Measurements from ENCODE around the gene ATP6V0A1. TPM values are rescaled to one million over a fixed set of nuclear protein-coding genes. Genes with fewer than 3 reads are reported as not detected.

Gene ATP6V0A1
- total and polyA plus RNA-seq, 4 experiments from 2014 or later: 3.9 to 15.9 (median 9.7) TPM

GRCh38 chr17:42512246-42512645 lies 53.6 kb downstream of the ATP6V0A1 start:
- peaks cover 5 to 8% of the 10 kb centered on the region in 2 donors for H3K36me3 Mint-ChIP-seq
- Histone ChIP-seq H3K27me3 (ENCODE audit: insufficient read depth, low read length) (no peaks in the 10 kb centered on the region), H3K4me3 (ENCODE audit: low read length in 2 of 2) (no peak overlapping the region), H3K9me3 (ENCODE audit: control insufficient read depth in 1 of 2, low read length in 2 of 2) (no peaks in the 10 kb centered on the region), H3K36me3 (ENCODE audit: insufficient read depth, low read length) (no peaks in the 10 kb centered on the region), H3K4me1 (ENCODE audit: insufficient read depth, low read length) (peaks cover under 1% of the 10 kb centered on the region), H3K27ac (ENCODE audit: low read depth, low read length) (no peak overlapping the region)
- POLR2A ChIA-PET (ENCODE audit: partially characterized antibody): no interaction called here
- no peak for DNase-seq
- no peak overlapping the region for H3K4me3 Mint-ChIP-seq
- no peaks in the 10 kb centered on the region for H3K9me3 Mint-ChIP-seq
- no peak overlapping the region for H3K27ac Mint-ChIP-seq
- no peaks in the 10 kb centered on the region for H3K27me3 Mint-ChIP-seq
- intact Hi-C loops (cut with micrococcal nuclease): no loop called here
- H3K4me1 Mint-ChIP-seq: peaks cover 0 to 5% (median 0%) of the 10 kb centered on the region in 4 donors
- CTCF ChIA-PET (ENCODE audit: partially characterized antibody): interaction anchor here (1.2 to 2.8 kb wide), 3 partner anchors 8 to 106 kb away, joined by 3 to 12 read pairs (median 3); no protein-coding TSS in a partner anchor

- peaks cover 6% of the 10 kb centered on the region for H3K4me1 ChIP-seq (ENCODE audit: insufficient read depth, low read length)
- Mint-ChIP-seq H3K9me3 (no peaks in the 10 kb centered on the region), H3K4me1 (peaks cover 0 to 11% (median 3%) of the 10 kb centered on the region in 4 donors), H3K27ac (no peak overlapping the region), H3K27me3 (no peaks in the 10 kb centered on the region), H3K4me3 (no peak overlapping the region), H3K36me3 (peaks cover 5 to 6% of the 10 kb centered on the region in 2 donors)
- H3K36me3 ChIP-seq (ENCODE audit: insufficient read depth, low read length): no peaks in the 10 kb centered on the region
- intact Hi-C loops (cut with micrococcal nuclease): no loop called here
- no peaks in the 10 kb centered on the region for H3K9me3 ChIP-seq (ENCODE audit: control insufficient read depth in 1 of 2, low read length in 2 of 2)
- H3K4me3 ChIP-seq (ENCODE audit: low read length in 2 of 2): no peak overlapping the region
- no peak for DNase-seq
- H3K27me3 ChIP-seq (ENCODE audit: insufficient read depth, low read length): no peaks in the 10 kb centered on the region
- no peak overlapping the region for H3K27ac ChIP-seq (ENCODE audit: low read depth, low read length)
- ChIA-PET CTCF (ENCODE audit: partially characterized antibody) (interaction anchor here (1.2 to 2.8 kb wide), 5 partner anchors 8 to 107 kb away, joined by 3 to 12 read pairs (median 5); no protein-coding TSS in a partner anchor), POLR2A (ENCODE audit: partially characterized antibody) (no interaction called here)
Measured at GRCh38 chr17:42512733-42513251, 54.1 kb downstream of the ATP6V0A1 start.

- Histone ChIP-seq H3K4me1 (ENCODE audit: insufficient read depth, low read length) (peaks cover 7% of the 10 kb centered on the region), H3K27me3 (ENCODE audit: insufficient read depth, low read length) (no peaks in the 10 kb centered on the region), H3K9me3 (ENCODE audit: control insufficient read depth in 1 of 2, low read length in 2 of 2) (no peaks in the 10 kb centered on the region), H3K36me3 (ENCODE audit: insufficient read depth, low read length) (no peaks in the 10 kb centered on the region), H3K27ac (ENCODE audit: low read depth, low read length) (no peak overlapping the region), H3K4me3 (ENCODE audit: low read length in 2 of 2) (no peak overlapping the region)
- ChIA-PET CTCF (ENCODE audit: partially characterized antibody) (interaction anchor here (1.2 to 9.2 kb wide), 7 partner anchors 13 to 191 kb away, joined by 5 to 86 read pairs (median 11); no protein-coding TSS in a partner anchor), POLR2A (ENCODE audit: partially characterized antibody) (no interaction called here)
- Mint-ChIP-seq H3K36me3 (peaks cover 3 to 5% of the 10 kb centered on the region in 2 donors), H3K4me1 (peaks cover 0 to 12% (median 3%) of the 10 kb centered on the region in 4 donors), H3K9me3 (no peaks in the 10 kb centered on the region), H3K27me3 (no peaks in the 10 kb centered on the region), H3K27ac (no peak overlapping the region), H3K4me3 (no peak overlapping the region)
- DNase-seq: no peak
- intact Hi-C loops (cut with micrococcal nuclease): no loop called here
Measured at GRCh38 chr17:42513686-42514085, 55.0 kb downstream of the ATP6V0A1 start.

DNA sequence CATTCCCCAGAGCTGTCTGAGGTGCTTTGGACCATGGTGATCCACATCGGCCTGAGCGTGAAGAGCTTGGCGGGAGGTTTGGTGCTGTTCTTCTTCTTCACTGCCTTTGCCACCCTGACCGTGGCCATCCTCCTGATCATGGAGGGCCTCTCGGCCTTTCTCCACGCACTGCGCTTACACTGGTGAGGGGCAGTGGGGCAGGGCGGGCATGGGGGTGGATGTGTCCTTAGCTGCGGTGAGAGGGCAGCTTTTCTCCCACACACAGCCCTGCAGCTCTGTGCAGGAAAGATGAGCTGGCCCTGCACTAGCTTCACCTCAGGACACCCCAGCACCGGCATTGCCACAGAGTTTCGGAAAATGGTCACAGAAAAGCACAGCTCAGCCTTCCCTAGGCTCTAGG lies 55.6 kb downstream of the ATP6V0A1 start:
- no peak for DNase-seq
- peaks cover 0 to 8% (median 3%) of the 10 kb centered on the region in 4 donors for H3K4me1 Mint-ChIP-seq
- H3K27ac Mint-ChIP-seq: no peak overlapping the region
- intact Hi-C loops (cut with micrococcal nuclease): no loop called here
- H3K4me3 Mint-ChIP-seq: no peak overlapping the region
- Histone ChIP-seq H3K4me1 (ENCODE audit: insufficient read depth, low read length) (peaks cover 7% of the 10 kb centered on the region), H3K27me3 (ENCODE audit: insufficient read depth, low read length) (no peaks in the 10 kb centered on the region), H3K9me3 (ENCODE audit: control insufficient read depth in 1 of 2, low read length in 2 of 2) (no peaks in the 10 kb centered on the region), H3K36me3 (ENCODE audit: insufficient read depth, low read length) (no peaks in the 10 kb centered on the region), H3K27ac (ENCODE audit: low read depth, low read length) (no peak overlapping the region), H3K4me3 (ENCODE audit: low read length in 2 of 2) (no peak overlapping the region)
- H3K27me3 Mint-ChIP-seq: no peaks in the 10 kb centered on the region
- no peaks in the 10 kb centered on the region for H3K9me3 Mint-ChIP-seq
- peaks cover 0 to 3% of the 10 kb centered on the region in 2 donors for H3K36me3 Mint-ChIP-seq
- CTCF ChIA-PET (ENCODE audit: partially characterized antibody): interaction anchor here (0.8 to 9.2 kb wide), 10 partner anchors 13 to 192 kb away, joined by 3 to 86 read pairs (median 6); no protein-coding TSS in a partner anchor
- POLR2A ChIA-PET (ENCODE audit: partially characterized antibody): interaction anchor here (0.9 kb wide), 1 partner anchor 58 kb away, joined by 3 read pairs; no protein-coding TSS in a partner anchor

- intact Hi-C loops (cut with micrococcal nuclease): loop anchor here (5.0 kb wide), 1 partner anchor 33 kb away; no protein-coding TSS in a partner anchor
- ChIA-PET CTCF (ENCODE audit: partially characterized antibody) (interaction anchor here (0.8 to 9.2 kb wide), 11 partner anchors 12 to 193 kb away, joined by 3 to 86 read pairs (median 5); no protein-coding TSS in a partner anchor), POLR2A (ENCODE audit: partially characterized antibody) (interaction anchor here (0.6 to 0.9 kb wide), 2 partner anchors 18 to 58 kb away, joined by 3 to 4 read pairs; no protein-coding TSS in a partner anchor)
- H3K27ac ChIP-seq (ENCODE audit: low read depth, low read length): no peak overlapping the region
- Mint-ChIP-seq H3K9me3 (no peaks in the 10 kb centered on the region), H3K4me3 (no peak overlapping the region), H3K27ac (no peak overlapping the region), H3K27me3 (no peaks in the 10 kb centered on the region), H3K4me1 (peaks cover 0 to 8% (median 3%) of the 10 kb centered on the region in 4 donors), H3K36me3 (peaks cover 0 to 3% of the 10 kb centered on the region in 2 donors)
- peaks cover 7% of the 10 kb centered on the region for H3K4me1 ChIP-seq (ENCODE audit: insufficient read depth, low read length)
- H3K9me3 ChIP-seq (ENCODE audit: control insufficient read depth in 1 of 2, low read length in 2 of 2): no peaks in the 10 kb centered on the region
- DNase-seq: no peak
- no peak overlapping the region for H3K4me3 ChIP-seq (ENCODE audit: low read length in 2 of 2)
- no peaks in the 10 kb centered on the region for H3K36me3 ChIP-seq (ENCODE audit: insufficient read depth, low read length)
- H3K27me3 ChIP-seq (ENCODE audit: insufficient read depth, low read length): no peaks in the 10 kb centered on the region
Measured at GRCh38 chr17:42514867-42515266, 56.2 kb downstream of the ATP6V0A1 start.

- peak; percentile 73 to 79 (median 76) for DNase-seq
- Mint-ChIP-seq H3K27ac (peak overlapping the region in 1 of 7 donors; percentile 37), H3K4me1 (peaks cover 0 to 8% (median 3%) of the 10 kb centered on the region in 4 donors), H3K9me3 (no peaks in the 10 kb centered on the region), H3K36me3 (peaks cover 3 to 7% of the 10 kb centered on the region in 2 donors), H3K4me3 (no peak overlapping the region), H3K27me3 (no peaks in the 10 kb centered on the region)
- intact Hi-C loops (cut with micrococcal nuclease): loop anchor here (1.0 to 5.0 kb wide), 6 partner anchors 10 to 195 kb away; no protein-coding TSS in a partner anchor
- POLR2A ChIA-PET (ENCODE audit: partially characterized antibody): interaction anchor here (0.6 to 1.0 kb wide), 2 partner anchors 48 to 89 kb away, joined by 3 read pairs; no protein-coding TSS in a partner anchor
- Histone ChIP-seq H3K27me3 (ENCODE audit: insufficient read depth, low read length) (no peaks in the 10 kb centered on the region), H3K27ac (ENCODE audit: low read depth, low read length) (no peak overlapping the region), H3K4me3 (ENCODE audit: low read length in 2 of 2) (no peak overlapping the region), H3K36me3 (ENCODE audit: insufficient read depth, low read length) (no peaks in the 10 kb centered on the region), H3K4me1 (ENCODE audit: insufficient read depth, low read length) (peaks cover 7% of the 10 kb centered on the region), H3K9me3 (ENCODE audit: control insufficient read depth in 1 of 2, low read length in 2 of 2) (no peaks in the 10 kb centered on the region)
- CTCF ChIA-PET (ENCODE audit: partially characterized antibody): interaction anchor here (0.5 to 9.2 kb wide), 28 partner anchors 9 to 295 kb away, joined by 3 to 86 read pairs (median 4); partner anchors contain the start of genes CAVIN1 and NAGLU
Measured at GRCh38 chr17:42517516-42517915, 58.8 kb downstream of the ATP6V0A1 start.

DNA sequence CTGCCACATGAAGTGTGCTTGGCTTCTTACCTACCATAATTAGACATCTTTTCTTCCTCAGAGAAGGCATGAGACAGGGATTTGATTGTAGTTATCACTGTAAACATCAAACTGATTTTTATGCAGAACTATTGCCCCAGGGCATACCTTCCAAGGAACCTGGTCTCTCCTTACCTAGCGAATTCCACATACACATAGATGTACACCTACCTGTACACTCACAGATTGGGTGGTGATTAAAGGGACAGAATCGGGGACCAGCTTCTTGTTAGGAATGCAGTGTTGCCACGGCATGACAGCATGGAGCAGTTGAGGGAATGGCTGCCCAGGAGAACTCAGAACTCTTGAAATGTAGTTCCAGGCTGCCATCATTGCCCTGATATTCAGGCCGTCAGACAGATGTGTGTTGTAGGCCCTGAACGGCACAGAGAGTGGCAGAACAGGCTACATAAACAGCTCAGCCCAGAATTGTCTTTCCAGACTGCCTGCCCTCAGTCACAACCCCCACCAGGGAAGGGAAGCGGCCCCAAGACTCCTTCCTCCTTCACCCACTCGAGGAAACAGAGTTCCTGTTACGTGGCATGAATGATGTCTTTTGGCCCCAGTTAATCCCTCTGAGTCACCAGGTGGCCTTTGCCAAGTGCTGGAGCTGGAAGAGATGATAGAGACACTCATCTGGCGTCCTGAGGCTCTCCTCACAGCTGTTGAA lies 59.5 kb downstream of the ATP6V0A1 start:
- Mint-ChIP-seq H3K27me3 (no peaks in the 10 kb centered on the region), H3K9me3 (no peaks in the 10 kb centered on the region), H3K4me3 (no peak overlapping the region), H3K4me1 (peaks cover 0 to 8% (median 3%) of the 10 kb centered on the region in 4 donors), H3K36me3 (peaks cover 3 to 7% of the 10 kb centered on the region in 2 donors), H3K27ac (no peak overlapping the region)
- Histone ChIP-seq H3K4me3 (ENCODE audit: low read length in 2 of 2) (no peak overlapping the region), H3K9me3 (ENCODE audit: control insufficient read depth in 1 of 2, low read length in 2 of 2) (no peaks in the 10 kb centered on the region), H3K36me3 (ENCODE audit: insufficient read depth, low read length) (no peaks in the 10 kb centered on the region), H3K27me3 (ENCODE audit: insufficient read depth, low read length) (no peaks in the 10 kb centered on the region), H3K4me1 (ENCODE audit: insufficient read depth, low read length) (peaks cover 7% of the 10 kb centered on the region), H3K27ac (ENCODE audit: low read depth, low read length) (no peak overlapping the region)
- CTCF ChIA-PET (ENCODE audit: partially characterized antibody): interaction anchor here (0.5 to 9.2 kb wide), 29 partner anchors 9 to 296 kb away, joined by 3 to 86 read pairs (median 4); partner anchors contain the start of genes CAVIN1 and NAGLU
- intact Hi-C loops (cut with micrococcal nuclease): loop anchor here (5.0 kb wide), 1 partner anchor 36 kb away; no protein-coding TSS in a partner anchor
- DNase-seq: no peak
- POLR2A ChIA-PET (ENCODE audit: partially characterized antibody): interaction anchor here (0.6 to 1.0 kb wide), 2 partner anchors 47 to 90 kb away, joined by 3 read pairs; no protein-coding TSS in a partner anchor

Measured in CD4-positive, alpha-beta memory T cell (primary cell).